GM10248 (cell line): Measurements from ENCODE around the gene PTOV1.

Experiments
- CTCF ChIA-PET: fragments of 300-600 bp; sonication (Branson Sonifier 250); formaldehyde crosslinking; extraction: SDS; loops from one replicate; lab custom pipeline; 2021; ENCODE audit warnings: antibody characterized with exemption; lab: Yijun Ruan, JAX
- POLR2A ChIA-PET: fragments of 350-650 bp; sonication (Branson Sonifier 250); formaldehyde crosslinking; extraction: SDS; loops from one replicate; lab custom pipeline; 2020; ENCODE audit warnings: antibody characterized with exemption; lab: Yijun Ruan, JAX
- DNase-seq: peaks from one replicate; pipeline ENCODE4 v3.0.0; 2012; ENCODE audit errors: extremely low spot score
- CTCF ChIP-seq: IDR thresholded peaks from 2 replicates; pipeline ENCODE4 v1.5.1; 2012; ENCODE audit warnings: mild to moderate bottlenecking, low read depth; ENCODE audit errors: extremely low read depth, missing control alignments, control extremely low read depth

PTOV1 gene

GRCh38 chr19:49832556-49832955 lies 18.4 kb upstream of the PTOV1 start:
- CTCF ChIA-PET, result no interaction called here
- DNase-seq, result no peak
- no peak for TF ChIP-seq CTCF
- POLR2A ChIA-PET, result no interaction called here

- no peak for TF ChIP-seq CTCF
- CTCF ChIA-PET, result no interaction called here
- POLR2A ChIA-PET, result no interaction called here
- no peak for DNase-seq
Measured at GRCh38 chr19:49833599-49833998, 17.4 kb upstream of the PTOV1 start.

DNA sequence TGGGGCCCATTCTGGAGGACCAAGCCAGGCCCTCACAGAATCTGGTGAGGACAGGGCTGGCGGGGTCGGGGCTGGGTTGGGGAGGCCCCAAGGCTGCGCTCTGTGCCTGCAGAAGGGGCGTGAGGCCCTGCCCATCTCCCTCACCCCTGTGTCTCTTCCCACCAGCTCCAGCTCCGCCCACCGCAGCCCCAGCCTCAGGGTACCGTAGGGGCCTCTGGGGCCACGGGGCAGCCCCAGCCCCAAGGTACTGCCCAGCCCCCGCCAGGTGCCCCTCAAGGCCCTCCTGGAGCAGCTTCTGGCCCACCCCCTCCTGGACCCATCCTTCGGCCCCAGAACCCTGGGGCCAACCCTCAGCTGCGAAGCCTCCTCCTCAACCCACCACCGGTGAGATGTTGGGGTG lies 15.4 kb upstream of the PTOV1 start:
- no peak for TF ChIP-seq CTCF
- ChIA-PET POLR2A (no interaction called here), CTCF (no interaction called here)
- no peak for DNase-seq

- POLR2A ChIA-PET, result no interaction called here
- no peak for TF ChIP-seq CTCF
- CTCF ChIA-PET, result no interaction called here
- DNase-seq, result no peak
Measured at GRCh38 chr19:49836176-49837008, 14.6 kb upstream of the PTOV1 start.

- no peak for TF ChIP-seq CTCF
- no peak for DNase-seq
- POLR2A ChIA-PET, result no interaction called here
- CTCF ChIA-PET, result interaction anchor here (0.7 kb wide), 1 partner anchor 12 kb away, joined by 3 read pairs; no protein-coding TSS in a partner anchor
Measured at GRCh38 chr19:49837009-49837310, 14.0 kb upstream of the PTOV1 start.

DNA sequence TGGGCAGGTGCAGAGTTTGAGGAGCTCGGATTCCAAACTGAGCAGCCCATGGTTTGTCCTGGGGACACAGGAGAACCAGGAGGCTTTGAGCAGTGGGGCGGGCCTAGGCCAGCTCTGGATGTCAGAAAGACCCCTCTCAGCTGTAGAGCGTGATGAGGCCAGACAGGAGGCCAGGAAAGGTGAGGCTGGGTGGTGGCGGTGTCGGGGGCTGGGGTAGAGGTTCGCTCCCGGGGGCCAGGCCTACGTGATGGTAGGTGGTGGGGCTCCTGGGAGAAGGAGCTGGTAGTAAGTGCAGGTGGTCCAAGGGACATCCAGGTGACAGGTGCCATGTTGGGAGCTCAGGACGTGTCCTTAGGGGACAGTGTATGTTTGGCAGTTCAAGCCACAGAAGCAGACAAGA lies 13.5 kb upstream of the PTOV1 start:
- ChIA-PET POLR2A (no interaction called here), CTCF (interaction anchor here (0.7 kb wide), 1 partner anchor 12 kb away, joined by 3 read pairs; no protein-coding TSS in a partner anchor)
- no peak for TF ChIP-seq CTCF
- no peak for DNase-seq
